ENCODE measurements around the gene RNF169.

- TF ChIP-seq HDAC6 (IDR thresholded peaks at IDR 0.05; ENCODE audit: low read depth, low read length) (no peak), RAD21 (IDR thresholded peaks at IDR 0.05 in 1 of 2, conservative IDR thresholded peaks at IDR 0.05 in 1 of 2; ENCODE audit: low read depth in 2 of 2, low read length in 2 of 2) (no peak), CTCF (IDR thresholded peaks at IDR 0.05; ENCODE audit: control extremely low read depth in 1 of 3, insufficient read depth in 1 of 3, low read depth in 1 of 3, low read length in 3 of 3) (no peak), EZH2 (IDR thresholded peaks at IDR 0.05; ENCODE audit: low read depth, low read length, severe bottlenecking) (no peak), JUN (IDR thresholded peaks at IDR 0.05; ENCODE audit: low read depth, low read length) (no peak), ATF3 (IDR thresholded peaks at IDR 0.05; ENCODE audit: insufficient read depth, low read depth, low read length) (no peak), POLR2A (IDR thresholded peaks at IDR 0.05; ENCODE audit: control extremely low read depth in 1 of 2, low read depth in 2 of 2, low read length in 2 of 2) (no peak), EP300 (IDR thresholded peaks at IDR 0.05; ENCODE audit: borderline replicate concordance in 1 of 2, low read depth in 2 of 2, low read length in 2 of 2) (no peak), CHD1 (IDR thresholded peaks at IDR 0.05; ENCODE audit: low read depth, low read length) (no peak), TBP (IDR thresholded peaks at IDR 0.05; ENCODE audit: low read depth, low read length) (no peak), BCL11A (IDR thresholded peaks at IDR 0.05; ENCODE audit: low read depth in 2 of 2, low read length in 2 of 2) (no peak)
Observed at GRCh38 chr11:74736031-74736430, 12.6 kb upstream of the RNF169 start.

All from H1 (cell line).